ENCODE data around the gene CCT8.
A peak's percentile ranks its signal among the peaks of the same experiment; 100 is the strongest.

Gene CCT8

DNA sequence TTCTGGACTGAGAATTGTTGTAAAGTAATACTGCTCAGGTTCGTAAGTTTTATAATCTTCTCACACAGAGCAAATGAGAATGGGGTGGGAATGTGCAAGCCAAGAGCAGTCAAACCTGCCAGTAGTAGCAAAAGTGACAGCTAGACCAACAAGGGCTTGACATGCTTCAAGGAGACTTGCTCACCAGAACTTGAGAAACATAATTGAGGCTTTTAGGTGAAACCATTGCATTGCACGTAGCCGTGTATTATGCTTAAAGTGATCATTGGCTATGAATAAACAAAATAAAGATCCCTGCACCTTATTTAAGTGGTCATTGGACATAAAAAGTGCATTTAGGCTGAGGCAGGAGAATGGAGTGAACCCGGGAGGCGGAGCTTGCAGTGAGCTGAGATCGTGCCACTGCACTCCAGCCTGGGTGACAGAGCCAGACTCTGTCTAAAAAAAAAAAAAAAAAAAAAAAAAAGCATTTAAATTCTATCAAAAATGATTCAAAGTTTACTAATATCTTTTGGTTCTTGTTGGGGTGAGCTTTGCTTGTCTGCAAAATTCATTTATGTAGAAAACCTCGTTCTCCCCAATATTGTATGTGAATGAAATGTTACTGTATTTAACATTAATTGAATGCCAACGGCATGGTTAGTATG is 11.8 kb upstream of the CCT8 start:
- WGBS (ENCODE audit: extremely low coverage, insufficient coverage, insufficient read length) = no CpG with 5 or more reads among the region's 8 CpGs

DNA sequence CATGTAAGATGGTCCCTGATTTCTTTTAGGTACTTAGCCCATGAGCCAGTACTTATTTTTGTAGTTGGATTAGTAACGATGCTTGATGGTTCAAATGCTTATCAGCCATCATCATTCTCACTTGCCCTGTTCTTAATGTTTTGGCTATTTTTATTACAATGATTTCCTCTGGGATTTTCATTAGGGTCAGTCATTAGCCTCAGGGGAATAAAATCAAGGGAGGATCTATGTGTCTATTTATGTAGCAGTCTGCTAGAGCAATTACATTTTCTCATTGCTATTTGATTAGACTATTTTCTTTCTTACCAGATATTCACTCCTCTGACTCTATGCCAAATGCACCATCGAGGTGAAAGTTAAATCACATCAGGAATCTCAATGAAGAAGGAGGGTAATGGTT is 10.9 kb upstream of the CCT8 start:
- WGBS (ENCODE audit: extremely low coverage, insufficient coverage, insufficient read length) = no CpG with 5 or more reads among the region's 2 CpGs
- H4K12ac ChIP-seq (ENCODE audit: low read depth, low read length) = no peak overlapping the region
- no peak overlapping the region for H3K27ac ChIP-seq (ENCODE audit: low read depth, low read length)
- no peak overlapping the region for H2BK5ac ChIP-seq (ENCODE audit: low read depth, low read length, poor library complexity)
- H2BK120ac ChIP-seq (ENCODE audit: insufficient read depth, low read length, poor library complexity) = no peak overlapping the region
- H3K14ac ChIP-seq (ENCODE audit: low read length) = no peak overlapping the region
- H3K23ac ChIP-seq (ENCODE audit: low read length) = no peak overlapping the region
- DNase-seq = no peak
- no peaks in the 10 kb centered on the region for H3K27me3 ChIP-seq (ENCODE audit: insufficient read depth, low read length)
- H3K18ac ChIP-seq (ENCODE audit: low read length) = no peak overlapping the region
- H3K4me3 ChIP-seq (ENCODE audit: low read depth, low read length) = no peak overlapping the region
- H2AK5ac ChIP-seq (ENCODE audit: low read length) = no peak overlapping the region
- H2AFZ ChIP-seq (ENCODE audit: insufficient read depth, low read length, poor library complexity) = no peak overlapping the region
- no peaks in the 10 kb centered on the region for H3K79me2 ChIP-seq (ENCODE audit: control insufficient read depth, insufficient read depth, low read length, poor library complexity)
- H3K9ac ChIP-seq (ENCODE audit: low read length) = no peak overlapping the region
- H3K36me3 ChIP-seq (ENCODE audit: control insufficient read depth in 1 of 2, insufficient read depth in 2 of 2, low read length in 2 of 2) = no peaks in the 10 kb centered on the region
- no peaks in the 10 kb centered on the region for H3K79me1 ChIP-seq (ENCODE audit: low read length)
- no peak overlapping the region for H2BK12ac ChIP-seq (ENCODE audit: low read length)
- no peak overlapping the region for H4K8ac ChIP-seq (ENCODE audit: low read depth, low read length)
- H3K4me1 ChIP-seq (ENCODE audit: control insufficient read depth in 1 of 2, insufficient read depth in 2 of 2, low read length in 2 of 2) = no peaks in the 10 kb centered on the region
- no peak overlapping the region for H3K4ac ChIP-seq (ENCODE audit: low read depth, low read length)
- no peaks in the 10 kb centered on the region for H3K9me3 ChIP-seq (ENCODE audit: insufficient read depth, low read depth, low read length)
- H4K91ac ChIP-seq (ENCODE audit: low read depth, low read length) = no peak overlapping the region
- H3K4me2 ChIP-seq (ENCODE audit: low read length) = no peak overlapping the region

More for the DNA sequence above, 11.8 kb upstream of the CCT8 start:
- no peaks in the 10 kb centered on the region for H3K79me1 ChIP-seq (ENCODE audit: low read length)
- no peak overlapping the region for H3K4me2 ChIP-seq (ENCODE audit: low read length)
- no peak for DNase-seq
- H2BK12ac ChIP-seq (ENCODE audit: low read length) = no peak overlapping the region
- no peak overlapping the region for H3K14ac ChIP-seq (ENCODE audit: low read length)
- H3K9me3 ChIP-seq (ENCODE audit: insufficient read depth, low read depth, low read length) = no peaks in the 10 kb centered on the region
- H2BK5ac ChIP-seq (ENCODE audit: low read depth, low read length, poor library complexity) = no peak overlapping the region
- no peak overlapping the region for H3K4ac ChIP-seq (ENCODE audit: low read depth, low read length)
- H3K79me2 ChIP-seq (ENCODE audit: control insufficient read depth, insufficient read depth, low read length, poor library complexity) = no peaks in the 10 kb centered on the region
- no peak overlapping the region for H2BK120ac ChIP-seq (ENCODE audit: insufficient read depth, low read length, poor library complexity)
- H2AFZ ChIP-seq (ENCODE audit: insufficient read depth, low read length, poor library complexity) = no peak overlapping the region
- H4K91ac ChIP-seq (ENCODE audit: low read depth, low read length) = no peak overlapping the region
- H3K4me1 ChIP-seq (ENCODE audit: control insufficient read depth in 1 of 2, insufficient read depth in 2 of 2, low read length in 2 of 2) = no peaks in the 10 kb centered on the region
- H3K36me3 ChIP-seq (ENCODE audit: control insufficient read depth in 1 of 2, insufficient read depth in 2 of 2, low read length in 2 of 2) = no peaks in the 10 kb centered on the region
- H4K12ac ChIP-seq (ENCODE audit: low read depth, low read length) = no peak overlapping the region
- H4K8ac ChIP-seq (ENCODE audit: low read depth, low read length) = no peak overlapping the region
- no peak overlapping the region for H3K4me3 ChIP-seq (ENCODE audit: low read depth, low read length)
- no peak overlapping the region for H3K23ac ChIP-seq (ENCODE audit: low read length)
- H3K27me3 ChIP-seq (ENCODE audit: insufficient read depth, low read length) = no peaks in the 10 kb centered on the region
- no peak overlapping the region for H2AK5ac ChIP-seq (ENCODE audit: low read length)
- H3K18ac ChIP-seq (ENCODE audit: low read length) = no peak overlapping the region
- H3K9ac ChIP-seq (ENCODE audit: low read length) = no peak overlapping the region
- no peak overlapping the region for H3K27ac ChIP-seq (ENCODE audit: low read depth, low read length)

DNA sequence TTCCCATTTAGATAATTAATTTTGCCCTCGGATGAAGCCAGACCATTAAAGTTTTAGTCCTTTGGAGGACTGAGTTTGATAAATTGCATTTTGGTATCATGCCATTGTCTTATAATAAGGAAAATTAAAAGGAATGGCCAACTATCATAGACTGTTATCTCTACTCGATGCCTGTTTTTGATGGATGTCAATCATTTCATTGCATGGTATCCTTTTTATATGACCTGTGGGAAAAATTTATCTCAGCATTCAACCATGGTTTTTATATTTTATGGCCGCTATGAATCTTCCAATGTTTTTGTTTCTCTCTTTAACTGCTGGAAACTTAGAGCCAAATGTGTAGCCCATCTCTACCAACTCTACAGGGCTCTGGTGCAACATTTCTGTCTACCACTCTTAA is 9.9 kb upstream of the CCT8 start:
- Histone ChIP-seq H3K9me3 (ENCODE audit: insufficient read depth, low read depth, low read length) (no peaks in the 10 kb centered on the region), H4K91ac (ENCODE audit: low read depth, low read length) (no peak overlapping the region), H3K4me2 (ENCODE audit: low read length) (no peak overlapping the region), H3K23ac (ENCODE audit: low read length) (no peak overlapping the region), H3K4me1 (ENCODE audit: control insufficient read depth in 1 of 2, insufficient read depth in 2 of 2, low read length in 2 of 2) (no peaks in the 10 kb centered on the region), H2BK12ac (ENCODE audit: low read length) (no peak overlapping the region), H3K27ac (ENCODE audit: low read depth, low read length) (no peak overlapping the region), H3K4ac (ENCODE audit: low read depth, low read length) (no peak overlapping the region), H3K9ac (ENCODE audit: low read length) (no peak overlapping the region), H2AK5ac (ENCODE audit: low read length) (no peak overlapping the region), H4K12ac (ENCODE audit: low read depth, low read length) (no peak overlapping the region), H3K27me3 (ENCODE audit: insufficient read depth, low read length) (no peaks in the 10 kb centered on the region), H3K79me1 (ENCODE audit: low read length) (no peaks in the 10 kb centered on the region), H2BK120ac (ENCODE audit: insufficient read depth, low read length, poor library complexity) (no peak overlapping the region), H4K8ac (ENCODE audit: low read depth, low read length) (no peak overlapping the region), H3K36me3 (ENCODE audit: control insufficient read depth in 1 of 2, insufficient read depth in 2 of 2, low read length in 2 of 2) (no peaks in the 10 kb centered on the region), H3K14ac (ENCODE audit: low read length) (no peak overlapping the region), H2BK5ac (ENCODE audit: low read depth, low read length, poor library complexity) (no peak overlapping the region), H3K4me3 (ENCODE audit: low read depth, low read length) (no peak overlapping the region), H3K79me2 (ENCODE audit: control insufficient read depth, insufficient read depth, low read length, poor library complexity) (no peaks in the 10 kb centered on the region), H3K18ac (ENCODE audit: low read length) (no peak overlapping the region), H2AFZ (ENCODE audit: insufficient read depth, low read length, poor library complexity) (no peak overlapping the region)
- DNase-seq = no peak
- WGBS (ENCODE audit: extremely low coverage, insufficient coverage, insufficient read length) = no CpG with 5 or more reads among the region's 3 CpGs

- H3K18ac ChIP-seq (ENCODE audit: low read length) = no peak overlapping the region
- H4K12ac ChIP-seq (ENCODE audit: low read depth, low read length) = no peak overlapping the region
- no peak overlapping the region for H2BK12ac ChIP-seq (ENCODE audit: low read length)
- H2AK5ac ChIP-seq (ENCODE audit: low read length) = no peak overlapping the region
- no peaks in the 10 kb centered on the region for H3K79me2 ChIP-seq (ENCODE audit: control insufficient read depth, insufficient read depth, low read length, poor library complexity)
- H2AFZ ChIP-seq (ENCODE audit: insufficient read depth, low read length, poor library complexity) = no peak overlapping the region
- no peaks in the 10 kb centered on the region for H3K27me3 ChIP-seq (ENCODE audit: insufficient read depth, low read length)
- H3K4ac ChIP-seq (ENCODE audit: low read depth, low read length) = no peak overlapping the region
- peak overlapping the region; percentile 40 for H3K9ac ChIP-seq (ENCODE audit: low read length)
- no peaks in the 10 kb centered on the region for H3K36me3 ChIP-seq (ENCODE audit: control insufficient read depth in 1 of 2, insufficient read depth in 2 of 2, low read length in 2 of 2)
- no peaks in the 10 kb centered on the region for H3K9me3 ChIP-seq (ENCODE audit: insufficient read depth, low read depth, low read length)
- H3K4me2 ChIP-seq (ENCODE audit: low read length) = no peak overlapping the region
- WGBS (ENCODE audit: extremely low coverage, insufficient coverage, insufficient read length) = no CpG with 5 or more reads among the region's 3 CpGs
- no peak overlapping the region for H2BK120ac ChIP-seq (ENCODE audit: insufficient read depth, low read length, poor library complexity)
- no peaks in the 10 kb centered on the region for H3K79me1 ChIP-seq (ENCODE audit: low read length)
- DNase-seq = no peak
- H3K4me1 ChIP-seq (ENCODE audit: control insufficient read depth in 1 of 2, insufficient read depth in 2 of 2, low read length in 2 of 2) = no peaks in the 10 kb centered on the region
- H3K4me3 ChIP-seq (ENCODE audit: low read depth, low read length) = no peak overlapping the region
- H3K27ac ChIP-seq (ENCODE audit: low read depth, low read length) = no peak overlapping the region
- H4K91ac ChIP-seq (ENCODE audit: low read depth, low read length) = no peak overlapping the region
- no peak overlapping the region for H3K14ac ChIP-seq (ENCODE audit: low read length)
- no peak overlapping the region for H2BK5ac ChIP-seq (ENCODE audit: low read depth, low read length, poor library complexity)
- H3K23ac ChIP-seq (ENCODE audit: low read length) = peak overlapping the region; percentile 40
- no peak overlapping the region for H4K8ac ChIP-seq (ENCODE audit: low read depth, low read length)
Observed at GRCh38 chr21:29082046-29082815, 8.8 kb upstream of the CCT8 start.
